ENCODE measurements around the gene TENM4. TPM values are rescaled to one million over a fixed set of nuclear protein-coding genes. Genes with fewer than 3 reads are reported as not detected.

TENM4 gene
- polyA plus RNA-seq, 1 of the 3 experiments (the other 2 are of a cell fraction) = 16.7 TPM

- TF ChIP-seq RXRA (IDR thresholded peaks at IDR 0.05; ENCODE audit: borderline replicate concordance, low read depth) (no peak), USF1 (IDR thresholded peaks at IDR 0.05; ENCODE audit: borderline replicate concordance, low read depth) (no peak), MXI1 (IDR thresholded peaks at IDR 0.05; ENCODE audit: low read depth, low read length) (no peak), TEAD4 (IDR thresholded peaks at IDR 0.05; ENCODE audit: borderline replicate concordance, insufficient read depth) (peak; percentile 43; the same call in 1 of the 2 replicates), ZBTB33 (IDR thresholded peaks at IDR 0.05; ENCODE audit: borderline replicate concordance, low read depth) (no peak), ELF1 (IDR thresholded peaks at IDR 0.05) (no peak), NFIC (IDR thresholded peaks at IDR 0.05; ENCODE audit: borderline replicate concordance) (peak; percentile 42; the same call in 1 of the 2 replicates), TCF12 (IDR thresholded peaks at IDR 0.05) (peak; percentile 66), GABPA (IDR thresholded peaks at IDR 0.05; ENCODE audit: low read depth) (no peak), POLR2AphosphoS5 (IDR thresholded peaks at IDR 0.05; ENCODE audit: low read depth, low read length) (0 out of 2 replicates have a peak, but pooled peaks have one; percentile 37)
These were observed 700.4 kb downstream of the TENM4 start (continued) for GRCh38 chr11:78740199-78741071.

- no peaks in the 10 kb centered on the region for H3K27me3 ChIP-seq (ENCODE audit: insufficient read depth)
- WGBS (ENCODE audit: low lambda C conversion rate) = 88% methylated on average over 1 of the region's 1 CpG
- no peaks in the 10 kb centered on the region for H4K20me1 ChIP-seq (ENCODE audit: insufficient read depth)
- no peak overlapping the region for H3K4me3 ChIP-seq (ENCODE audit: low read depth in 2 of 2, low read length in 1 of 2)
- peaks cover 0 to 61% of the 10 kb centered on the region in 2 experiments; a peak in 2 of 4 replicates for H3K4me1 ChIP-seq (ENCODE audit: control insufficient read depth in 1 of 2, insufficient read depth in 2 of 2, low read depth in 1 of 2, low read length in 1 of 2)
- H3K27ac ChIP-seq (ENCODE audit: low read depth in 2 of 2, low read length in 1 of 2) = peak overlapping the region in 1 of 2 experiments; percentile 100; a peak in 1 of 4 replicates
- H3K9me3 ChIP-seq = no peaks in the 10 kb centered on the region
- no peak overlapping the region for H2AFZ ChIP-seq (ENCODE audit: low read depth)
- CTCF ChIA-PET = interaction anchor here (0.8 to 1.8 kb wide), 3 partner anchors 11 to 92 kb away, joined by 3 to 8 read pairs (median 5); no protein-coding TSS in a partner anchor
- H3K36me3 ChIP-seq (replicated peaks in 1 of 2; ENCODE audit: control insufficient read depth in 1 of 2, insufficient read depth in 2 of 2, low read length in 1 of 2) = peaks cover 11 to 15% of the 10 kb centered on the region in 2 experiments
- no peaks in the 10 kb centered on the region for H3F3A ChIP-seq (replicated peaks; ENCODE audit: insufficient read depth)
- no peak for DNase-seq
- no peak overlapping the region for H3K9ac ChIP-seq
- POLR2A ChIA-PET = no interaction called here
- H3K4me2 ChIP-seq = no peak overlapping the region
- H3K9me2 ChIP-seq = no peaks in the 10 kb centered on the region
- no peaks in the 10 kb centered on the region for H3K79me2 ChIP-seq (ENCODE audit: insufficient read depth)
- TF ChIP-seq TCF12 (IDR thresholded peaks at IDR 0.05) (no peak), IRF3 (IDR thresholded peaks at IDR 0.05; ENCODE audit: low read depth, low read length) (no peak), FOSL2 (IDR thresholded peaks at IDR 0.05; ENCODE audit: borderline replicate concordance, low read depth) (no peak), ZBTB33 (IDR thresholded peaks at IDR 0.05; ENCODE audit: borderline replicate concordance, low read depth) (no peak), CTCF (IDR thresholded peaks at IDR 0.05) (no peak), TAF1 (IDR thresholded peaks at IDR 0.05; ENCODE audit: borderline replicate concordance, low read depth, low read length) (no peak), GATA2 (CRISPR knock-in tag; IDR thresholded peaks at IDR 0.05) (no peak), SMC3 (IDR thresholded peaks at IDR 0.05; ENCODE audit: low read depth, low read length) (no peak), TEAD4 (IDR thresholded peaks at IDR 0.05; ENCODE audit: borderline replicate concordance, insufficient read depth) (no peak), EZH2phosphoT487 (IDR thresholded peaks at IDR 0.05; ENCODE audit: borderline replicate concordance, low read depth) (no peak), FOXJ3 (CRISPR knock-in tag; IDR thresholded peaks at IDR 0.05) (no peak)
These were observed 702.9 kb downstream of the TENM4 start for GRCh38 chr11:78737891-78738290.

All from SK-N-SH (cell line).